ENCODE results near the gene SLC4A3.
"Not testable (repeated sequence)": the region's sequence is repeated elsewhere in the genome, so short reads cannot be mapped to it uniquely, and the experiment has no call there.

The SLC4A3 gene

GRCh38 chr2:219679041-219679440 lies 51.6 kb downstream of the SLC4A3 start:
- no peak for TF ChIP-seq CTCF (IDR thresholded peaks at IDR 0.05; ENCODE audit: control insufficient read depth, extremely low read depth, insufficient read depth)
- no peak overlapping the region for H3K4me3 ChIP-seq (ENCODE audit: low read depth, low read length)
- DNase-seq (ENCODE audit: low read depth), result no peak

- TF ChIP-seq CTCF (IDR thresholded peaks at IDR 0.05; ENCODE audit: control insufficient read depth, extremely low read depth, insufficient read depth), result no peak
- DNase-seq (ENCODE audit: low read depth), result no peak
- no peak overlapping the region for H3K4me3 ChIP-seq (ENCODE audit: low read depth, low read length)
Measured at GRCh38 chr2:219679571-219679970, 52.1 kb downstream of the SLC4A3 start.

- no peak for TF ChIP-seq CTCF (IDR thresholded peaks at IDR 0.05; ENCODE audit: control insufficient read depth, extremely low read depth, insufficient read depth)
- H3K4me3 ChIP-seq (ENCODE audit: low read depth, low read length), result no peak overlapping the region
- DNase-seq (ENCODE audit: low read depth), result no peak
Measured at GRCh38 chr2:219680958-219681693, 53.7 kb downstream of the SLC4A3 start.

- H3K4me3 ChIP-seq (ENCODE audit: low read depth, low read length), result no peak overlapping the region
- no peak for DNase-seq (ENCODE audit: low read depth)
- TF ChIP-seq CTCF (IDR thresholded peaks at IDR 0.05; ENCODE audit: control insufficient read depth, extremely low read depth, insufficient read depth), result no peak
Measured at GRCh38 chr2:219681694-219682300, 54.4 kb downstream of the SLC4A3 start.

- not testable (repeated sequence) for DNase-seq (ENCODE audit: low read depth); H3K4me3 ChIP-seq (ENCODE audit: low read depth, low read length)
Measured at GRCh38 chr2:219683474-219683873, 56.0 kb downstream of the SLC4A3 start.

GRCh38 chr2:219684721-219685689 lies 57.6 kb downstream of the SLC4A3 start:
- H3K4me3 ChIP-seq (ENCODE audit: low read depth, low read length), result peak overlapping the region; percentile 33
- TF ChIP-seq CTCF (IDR thresholded peaks at IDR 0.05; ENCODE audit: control insufficient read depth, extremely low read depth, insufficient read depth), result no peak
- no peak for DNase-seq (ENCODE audit: low read depth)

GRCh38 chr2:219687272-219687671 lies 59.8 kb downstream of the SLC4A3 start:
- no peak overlapping the region for H3K4me3 ChIP-seq (ENCODE audit: low read depth, low read length)
- DNase-seq (ENCODE audit: low read depth), result no peak
- no peak for TF ChIP-seq CTCF (IDR thresholded peaks at IDR 0.05; ENCODE audit: control insufficient read depth, extremely low read depth, insufficient read depth)
